SK-N-SH treated with all-trans-retinoic acid at 6 μM for 48 hours (cell line): ENCODE data around the gene CELF4.

Experiments used
- ATAC-seq: fragments of 200-7000 bp; cut with Tn5 transposase; 3 replicates; pipeline ENCODE4 v1.9.1; 2020; ENCODE audit warnings: mild to moderate bottlenecking, moderate library complexity
- BACH2 ChIP-seq: fragments of 250-450 bp; sonication (Bioruptor Pico); IDR thresholded peaks from 2 replicates; pipeline ENCODE4 v1.9.0; 2021; ENCODE audit warnings: mild to moderate bottlenecking, borderline replicate concordance
- CREB5 ChIP-seq: fragments of 250-450 bp; sonication (Bioruptor Pico); IDR thresholded peaks from 2 replicates; pipeline ENCODE4 v1.5.1; 2020; ENCODE audit warnings: low read depth, mild to moderate bottlenecking, moderate library complexity
- CSDC2 ChIP-seq: fragments of 250-450 bp; sonication (Bioruptor Pico); IDR thresholded peaks from 2 replicates; pipeline ENCODE4 v1.5.0; 2020; ENCODE audit warnings: mild to moderate bottlenecking, moderate library complexity
- CSRNP3 ChIP-seq: fragments of 250-450 bp; sonication (Bioruptor Pico); IDR thresholded peaks from 2 replicates; pipeline ENCODE4 v1.5.1; 2021; ENCODE audit warnings: mild to moderate bottlenecking, moderate library complexity
- ESRRG ChIP-seq: fragments of 250-450 bp; sonication (Bioruptor Pico); IDR thresholded peaks from 2 replicates; pipeline ENCODE4 v1.6.1; 2021; ENCODE audit warnings: mild to moderate bottlenecking
- GLIS3 ChIP-seq: fragments of 250-450 bp; sonication (Bioruptor Pico); IDR thresholded peaks from 2 replicates; pipeline ENCODE4 v1.5.0; 2020; ENCODE audit warnings: mild to moderate bottlenecking, moderate library complexity
- ISL1 ChIP-seq: fragments of 250-450 bp; sonication (Bioruptor Pico); IDR thresholded peaks from 2 replicates; pipeline ENCODE4 v2.1.2; 2022; ENCODE audit warnings: mild to moderate bottlenecking, moderate library complexity
- OSR1 ChIP-seq: fragments of 250-450 bp; sonication (Bioruptor Pico); IDR thresholded peaks from 2 replicates; pipeline ENCODE4 v1.8.0; 2022; ENCODE audit warnings: moderate library complexity, mild to moderate bottlenecking, inconsistent platforms
- PATZ1 ChIP-seq: fragments of 250-450 bp; sonication (Bioruptor Pico); IDR thresholded peaks from 2 replicates; pipeline ENCODE4 v1.8.0; 2020; ENCODE audit warnings: mild to moderate bottlenecking, moderate library complexity, borderline replicate concordance
- POU6F1 ChIP-seq: fragments of 250-450 bp; sonication (Bioruptor Pico); IDR thresholded peaks from 2 replicates; pipeline ENCODE4 v1.8.0; 2021; ENCODE audit warnings: low read depth, mild to moderate bottlenecking, moderate library complexity, borderline replicate concordance
- RARB ChIP-seq: fragments of 250-450 bp; sonication (Bioruptor Pico); IDR thresholded peaks from 2 replicates; pipeline ENCODE4 v1.8.0; 2021; ENCODE audit warnings: mild to moderate bottlenecking, moderate library complexity
- SNAI2 ChIP-seq: fragments of 250-450 bp; sonication (Bioruptor Pico); IDR thresholded peaks from 2 replicates; pipeline ENCODE4 v1.5.0; 2020; ENCODE audit warnings: mild to moderate bottlenecking, moderate library complexity
- TCF4 ChIP-seq: fragments of 250-450 bp; sonication (Bioruptor Pico); IDR thresholded peaks from 2 replicates; pipeline ENCODE4 v1.8.0; 2021; ENCODE audit warnings: mild to moderate bottlenecking, moderate library complexity, borderline replicate concordance
- TOX ChIP-seq: fragments of 250-450 bp; sonication (Bioruptor Pico); IDR thresholded peaks from 2 replicates; pipeline ENCODE4 v1.8.0; 2021; ENCODE audit warnings: mild to moderate bottlenecking, moderate library complexity, borderline replicate concordance
- TSHZ2 ChIP-seq: fragments of 250-450 bp; sonication (Bioruptor Pico); IDR thresholded peaks from 2 replicates; pipeline ENCODE4 v1.5.0; 2020; ENCODE audit warnings: mild to moderate bottlenecking, moderate library complexity
- ZC3H10 ChIP-seq: fragments of 250-450 bp; sonication (Bioruptor Pico); IDR thresholded peaks from 2 replicates; pipeline ENCODE4 v1.5.1; 2021; ENCODE audit warnings: mild to moderate bottlenecking, moderate library complexity
- ZFP3 ChIP-seq: fragments of 250-450 bp; sonication (Bioruptor Pico); IDR thresholded peaks from 2 replicates; pipeline ENCODE4 v1.5.0; 2020; ENCODE audit warnings: mild to moderate bottlenecking, moderate library complexity
- ZFP30 ChIP-seq: fragments of 450-650 bp; formaldehyde crosslinking; IDR thresholded peaks from 2 replicates; pipeline ENCODE4 v1.5.0; 2022; ENCODE audit warnings: mild to moderate bottlenecking, moderate library complexity
- ZNF565 ChIP-seq: fragments of 450-650 bp; formaldehyde crosslinking; conservative IDR thresholded peaks from 2 replicates; pipeline ENCODE4 v1.5.0; 2020; ENCODE audit warnings: low read depth, mild to moderate bottlenecking, moderate library complexity
- ZNF70 ChIP-seq: fragments of 450-650 bp; formaldehyde crosslinking; IDR thresholded peaks from 2 replicates; pipeline ENCODE4 v1.5.0; 2020; ENCODE audit warnings: mild to moderate bottlenecking, moderate library complexity
- ZNF8 ChIP-seq: fragments of 450-650 bp; formaldehyde crosslinking; IDR thresholded peaks from 2 replicates; pipeline ENCODE4 v1.5.0; 2020; ENCODE audit warnings: mild to moderate bottlenecking, moderate library complexity

CELF4 gene

GRCh38 chr18:37393221-37393827 is 172.3 kb downstream of the CELF4 start:
- TF ChIP-seq ZC3H10 (CRISPR knock-in tag) (no peak), TSHZ2 (CRISPR knock-in tag) (no peak), POU6F1 (no peak), ZNF70 (no peak), CREB5 (CRISPR knock-in tag) (no peak), CSDC2 (no peak), BACH2 (no peak), ZFP3 (no peak), ZNF565 (CRISPR knock-in tag) (no peak), ISL1 (CRISPR knock-in tag) (no peak), CSRNP3 (CRISPR knock-in tag) (no peak)
- TF ChIP-seq, all 23 proteins: peak for 0
- ATAC-seq: no peak

GRCh38 chr18:37392648-37393047 is 172.9 kb downstream of the CELF4 start:
- TF ChIP-seq ZFP30 (CRISPR knock-in tag): no peak
- no peak for TF ChIP-seq ZC3H10 (CRISPR knock-in tag)
- TF ChIP-seq ZNF8: no peak
- TF ChIP-seq PATZ1 (CRISPR knock-in tag): no peak
- no peak for ATAC-seq

- TF ChIP-seq GLIS3 (CRISPR knock-in tag) (no peak), ZNF8 (no peak), ZC3H10 (CRISPR knock-in tag) (no peak), OSR1 (no peak), RARB (CRISPR knock-in tag) (no peak), BACH2 (no peak), TCF4 (CRISPR knock-in tag) (no peak), TOX (CRISPR knock-in tag) (no peak), TSHZ2 (CRISPR knock-in tag) (no peak), ESRRG (CRISPR knock-in tag) (no peak), ZFP3 (no peak), ZNF70 (no peak), SNAI2 (CRISPR knock-in tag) (no peak)
- no peak for ATAC-seq
Measured at GRCh38 chr18:37391698-37392548, 173.7 kb downstream of the CELF4 start.
